ENCODE measurements around the gene SNCAIP.

DNA sequence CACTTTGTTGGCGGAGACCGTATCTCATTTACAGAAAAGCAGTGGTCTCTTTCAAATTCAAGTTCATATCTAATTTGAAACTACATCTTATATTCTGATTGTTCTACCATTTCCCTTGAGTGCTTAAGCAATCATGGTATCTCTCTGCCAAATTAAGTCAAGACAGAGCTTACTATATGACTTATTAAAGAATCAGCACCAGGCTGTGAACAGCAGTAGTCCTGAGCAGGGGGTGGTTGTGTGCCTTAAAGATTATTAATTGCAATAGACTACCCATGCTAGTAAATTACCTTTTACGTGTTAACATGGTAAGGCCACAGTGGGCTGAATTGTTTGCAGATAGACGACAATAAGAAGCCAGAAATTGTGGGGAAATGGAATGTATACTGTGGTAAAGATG lies 21.5 kb downstream of the SNCAIP start:
- TF ChIP-seq CTCF (IDR thresholded peaks at IDR 0.05) (no peak), POLR2AphosphoS5 (IDR thresholded peaks at IDR 0.05) (no peak), POLR2A (IDR thresholded peaks at IDR 0.05) (no peak)

Data from suprapubic skin (tissue), 4 donors.